HepG2 (cell line): ENCODE measurements around the gene KATNBL1. TPM values are rescaled to one million over a fixed set of nuclear protein-coding genes. Genes with fewer than 3 reads are reported as not detected.

ENCODE experiments used
- BRD4 ChIP-seq: sonication (generic); formaldehyde crosslinking; IDR thresholded peaks from 2 replicates; pipeline ENCODE4 v1.4.0; 2020; ENCODE audit warnings: missing genetic modification reagents
- CREM ChIP-seq, 2 experiments: sonication (generic) in 1 of 2; formaldehyde crosslinking in 1 of 2; IDR thresholded peaks; 2 replicates each; pipeline versions ENCODE4 v1.4.0 to v1.6.1; 2016 to 2020; ENCODE audit warnings: antibody characterized with exemption in 1 of 2, mild to moderate bottlenecking in 1 of 2, missing genetic modification reagents in 1 of 2
- HHEX ChIP-seq: IDR thresholded peaks from 2 replicates; pipeline ENCODE4 v1.6.1; 2016; ENCODE audit warnings: control low read depth
- JUND ChIP-seq: sonication (generic); formaldehyde crosslinking; IDR thresholded peaks from 2 replicates; pipeline ENCODE4 v1.8.0; 2022; ENCODE audit warnings: mild to moderate bottlenecking, missing genetic modification reagents
- KLF6 ChIP-seq: IDR thresholded peaks from 2 replicates; pipeline ENCODE4 v1.8.0; 2016; ENCODE audit warnings: missing biosample characterization, missing genetic modification reagents
- MAFK ChIP-seq, 2 experiments: IDR thresholded peaks in 1 of 2; conservative IDR thresholded peaks in 1 of 2; 2 replicates each; pipeline ENCODE4 v1.6.1; 2011; ENCODE audit warnings: improper control_type of control experiment in 2 of 2, low read length in 2 of 2
- NKX3-1 ChIP-seq: sonication (generic); formaldehyde crosslinking; IDR thresholded peaks from 2 replicates; pipeline ENCODE4 v1.5.0; 2020; ENCODE audit warnings: missing genetic modification reagents
- NR3C1 ChIP-seq: sonication (generic); formaldehyde crosslinking; IDR thresholded peaks from 2 replicates; pipeline ENCODE4 v1.4.0; 2020; ENCODE audit warnings: missing genetic modification reagents
- RNF2 ChIP-seq: fragments of 450-650 bp; conservative IDR thresholded peaks from 2 replicates; pipeline ENCODE4 v1.6.1; 2016; ENCODE audit warnings: low read depth
- SUZ12 ChIP-seq: fragments of 150-350 bp; IDR thresholded peaks from 2 replicates; pipeline ENCODE4 v1.6.1; 2014; ENCODE audit warnings: low read depth, low read length
- TCF7 ChIP-seq: sonication (generic); IDR thresholded peaks from 2 replicates; pipeline ENCODE4 v1.6.1; 2016; ENCODE audit warnings: antibody characterized with exemption, low read depth
- TEAD3 ChIP-seq: optimal IDR thresholded peaks from 2 replicates; pipeline ENCODE3; 2016; ENCODE audit warnings: borderline replicate concordance
- YY1 ChIP-seq: IDR thresholded peaks from 2 replicates; pipeline ENCODE4 v1.6.1; 2011; ENCODE audit warnings: low read length, low read depth, moderate library complexity, mild to moderate bottlenecking; ENCODE audit not compliant: insufficient read depth, insufficient replicate concordance
- ZNF335 ChIP-seq: sonication (generic); formaldehyde crosslinking; IDR thresholded peaks from 2 replicates; pipeline ENCODE4 v1.4.0; 2020; ENCODE audit warnings: missing genetic modification reagents
- ZNF354B ChIP-seq: sonication (generic); formaldehyde crosslinking; IDR thresholded peaks from 2 replicates; pipeline ENCODE4 v1.8.0; 2022; ENCODE audit warnings: mild to moderate bottlenecking, missing genetic modification reagents
- ZNF737 ChIP-seq: sonication (generic); formaldehyde crosslinking; IDR thresholded peaks from 2 replicates; pipeline ENCODE4 v1.5.0; 2020; ENCODE audit warnings: missing genetic modification reagents, mild to moderate bottlenecking, borderline replicate concordance
- polyA plus RNA-seq, 8 experiments: library from polyadenylated mRNA; depleted of rRNA in 3 of 8; stranded (reverse) in 7 of 8; unstranded in 1 of 8; fragments of >200 nt; fragmentation: Illumina TruSeq in 4 of 8; extraction: Trizol in 4 of 8; gene quantifications; 2 replicates each; pipeline versions ENCODE4 v1.2.1 to v1.2.3, GENCODE V29; 2011 to 2016; ENCODE audit warnings: low read depth in 4 of 8, missing spikeins in 1 of 8, mixed read lengths in 1 of 8; ENCODE audit not compliant: insufficient read depth in 1 of 8
- total RNA-seq, 5 experiments: library from RNA; depleted of rRNA; stranded (reverse); fragments of >200 nt; fragmentation: Illumina TruSeq; extraction: Trizol; gene quantifications; 2 replicates each; pipeline ENCODE4 v1.2.3, GENCODE V29; 2016; ENCODE audit warnings: low read depth in 1 of 5
- TF ChIP-seq, protein P1 (sequence below): IDR thresholded peaks from 2 replicates; pipeline ENCODE4 v1.4.0; 2020; ENCODE audit warnings: mild to moderate bottlenecking, missing genetic modification reagents
- TF ChIP-seq, protein P2 (sequence below): sonication (generic); formaldehyde crosslinking; IDR thresholded peaks from 2 replicates; pipeline ENCODE4 v1.9.0; 2022; ENCODE audit warnings: missing genetic modification reagents, mild to moderate bottlenecking, borderline replicate concordance
- TF ChIP-seq, protein P3 (sequence below): sonication (generic); formaldehyde crosslinking; IDR thresholded peaks from 2 replicates; pipeline ENCODE4 v1.4.0; 2020; ENCODE audit warnings: mild to moderate bottlenecking, missing genetic modification reagents
- TF ChIP-seq, protein P4 (sequence below): sonication (generic); formaldehyde crosslinking; IDR thresholded peaks from 2 replicates; pipeline ENCODE4 v1.8.1; 2023; ENCODE audit warnings: mild to moderate bottlenecking, missing genetic modification reagents

Gene KATNBL1
- total and polyA plus RNA-seq, 2 of the 13 experiments (the other 11 are each of a cell fraction or from before 2014, with no cell fraction given) = 23.4 to 42.8 TPM

DNA sequence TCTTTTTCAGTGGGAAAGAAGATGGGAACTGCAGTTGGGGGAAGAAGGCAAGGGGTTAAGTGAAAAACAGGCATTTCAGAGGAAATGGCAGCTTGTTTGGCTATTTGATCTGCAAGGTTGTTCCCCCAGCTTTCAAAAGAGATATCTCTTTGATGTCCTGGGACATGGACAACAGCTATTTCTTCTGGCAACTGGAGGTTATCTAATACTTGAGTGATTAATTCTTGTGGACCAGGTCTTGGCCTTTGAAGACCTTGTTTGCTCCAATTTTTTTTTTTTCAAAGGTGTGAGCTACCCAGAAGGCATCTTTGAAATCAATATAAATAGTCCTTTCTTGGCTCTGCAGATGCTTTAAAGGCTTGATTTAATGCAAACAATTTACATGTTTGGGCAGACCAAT lies 51.5 kb downstream of the KATNBL1 start (continued):
- TF ChIP-seq TEAD3 (CRISPR knock-in tag) = no peak
- TF ChIP-seq SUZ12 = no peak
- TF ChIP-seq ZNF354B (CRISPR knock-in tag) = no peak
- TF ChIP-seq, protein P1, sequence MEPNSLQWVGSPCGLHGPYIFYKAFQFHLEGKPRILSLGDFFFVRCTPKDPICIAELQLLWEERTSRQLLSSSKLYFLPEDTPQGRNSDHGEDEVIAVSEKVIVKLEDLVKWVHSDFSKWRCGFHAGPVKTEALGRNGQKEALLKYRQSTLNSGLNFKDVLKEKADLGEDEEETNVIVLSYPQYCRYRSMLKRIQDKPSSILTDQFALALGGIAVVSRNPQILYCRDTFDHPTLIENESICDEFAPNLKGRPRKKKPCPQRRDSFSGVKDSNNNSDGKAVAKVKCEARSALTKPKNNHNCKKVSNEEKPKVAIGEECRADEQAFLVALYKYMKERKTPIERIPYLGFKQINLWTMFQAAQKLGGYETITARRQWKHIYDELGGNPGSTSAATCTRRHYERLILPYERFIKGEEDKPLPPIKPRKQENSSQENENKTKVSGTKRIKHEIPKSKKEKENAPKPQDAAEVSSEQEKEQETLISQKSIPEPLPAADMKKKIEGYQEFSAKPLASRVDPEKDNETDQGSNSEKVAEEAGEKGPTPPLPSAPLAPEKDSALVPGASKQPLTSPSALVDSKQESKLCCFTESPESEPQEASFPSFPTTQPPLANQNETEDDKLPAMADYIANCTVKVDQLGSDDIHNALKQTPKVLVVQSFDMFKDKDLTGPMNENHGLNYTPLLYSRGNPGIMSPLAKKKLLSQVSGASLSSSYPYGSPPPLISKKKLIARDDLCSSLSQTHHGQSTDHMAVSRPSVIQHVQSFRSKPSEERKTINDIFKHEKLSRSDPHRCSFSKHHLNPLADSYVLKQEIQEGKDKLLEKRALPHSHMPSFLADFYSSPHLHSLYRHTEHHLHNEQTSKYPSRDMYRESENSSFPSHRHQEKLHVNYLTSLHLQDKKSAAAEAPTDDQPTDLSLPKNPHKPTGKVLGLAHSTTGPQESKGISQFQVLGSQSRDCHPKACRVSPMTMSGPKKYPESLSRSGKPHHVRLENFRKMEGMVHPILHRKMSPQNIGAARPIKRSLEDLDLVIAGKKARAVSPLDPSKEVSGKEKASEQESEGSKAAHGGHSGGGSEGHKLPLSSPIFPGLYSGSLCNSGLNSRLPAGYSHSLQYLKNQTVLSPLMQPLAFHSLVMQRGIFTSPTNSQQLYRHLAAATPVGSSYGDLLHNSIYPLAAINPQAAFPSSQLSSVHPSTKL = no peak
- no peak for TF ChIP-seq JUND (CRISPR knock-in tag)
- no peak for TF ChIP-seq ZNF737 (CRISPR knock-in tag)
- TF ChIP-seq, protein P2, sequence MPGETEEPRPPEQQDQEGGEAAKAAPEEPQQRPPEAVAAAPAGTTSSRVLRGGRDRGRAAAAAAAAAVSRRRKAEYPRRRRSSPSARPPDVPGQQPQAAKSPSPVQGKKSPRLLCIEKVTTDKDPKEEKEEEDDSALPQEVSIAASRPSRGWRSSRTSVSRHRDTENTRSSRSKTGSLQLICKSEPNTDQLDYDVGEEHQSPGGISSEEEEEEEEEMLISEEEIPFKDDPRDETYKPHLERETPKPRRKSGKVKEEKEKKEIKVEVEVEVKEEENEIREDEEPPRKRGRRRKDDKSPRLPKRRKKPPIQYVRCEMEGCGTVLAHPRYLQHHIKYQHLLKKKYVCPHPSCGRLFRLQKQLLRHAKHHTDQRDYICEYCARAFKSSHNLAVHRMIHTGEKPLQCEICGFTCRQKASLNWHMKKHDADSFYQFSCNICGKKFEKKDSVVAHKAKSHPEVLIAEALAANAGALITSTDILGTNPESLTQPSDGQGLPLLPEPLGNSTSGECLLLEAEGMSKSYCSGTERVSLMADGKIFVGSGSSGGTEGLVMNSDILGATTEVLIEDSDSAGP (CRISPR knock-in tag) = no peak
- no peak for TF ChIP-seq BRD4 (CRISPR knock-in tag)
- TF ChIP-seq, protein P3, sequence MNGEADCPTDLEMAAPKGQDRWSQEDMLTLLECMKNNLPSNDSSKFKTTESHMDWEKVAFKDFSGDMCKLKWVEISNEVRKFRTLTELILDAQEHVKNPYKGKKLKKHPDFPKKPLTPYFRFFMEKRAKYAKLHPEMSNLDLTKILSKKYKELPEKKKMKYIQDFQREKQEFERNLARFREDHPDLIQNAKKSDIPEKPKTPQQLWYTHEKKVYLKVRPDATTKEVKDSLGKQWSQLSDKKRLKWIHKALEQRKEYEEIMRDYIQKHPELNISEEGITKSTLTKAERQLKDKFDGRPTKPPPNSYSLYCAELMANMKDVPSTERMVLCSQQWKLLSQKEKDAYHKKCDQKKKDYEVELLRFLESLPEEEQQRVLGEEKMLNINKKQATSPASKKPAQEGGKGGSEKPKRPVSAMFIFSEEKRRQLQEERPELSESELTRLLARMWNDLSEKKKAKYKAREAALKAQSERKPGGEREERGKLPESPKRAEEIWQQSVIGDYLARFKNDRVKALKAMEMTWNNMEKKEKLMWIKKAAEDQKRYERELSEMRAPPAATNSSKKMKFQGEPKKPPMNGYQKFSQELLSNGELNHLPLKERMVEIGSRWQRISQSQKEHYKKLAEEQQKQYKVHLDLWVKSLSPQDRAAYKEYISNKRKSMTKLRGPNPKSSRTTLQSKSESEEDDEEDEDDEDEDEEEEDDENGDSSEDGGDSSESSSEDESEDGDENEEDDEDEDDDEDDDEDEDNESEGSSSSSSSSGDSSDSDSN = no peak
- TF ChIP-seq, protein P4, sequence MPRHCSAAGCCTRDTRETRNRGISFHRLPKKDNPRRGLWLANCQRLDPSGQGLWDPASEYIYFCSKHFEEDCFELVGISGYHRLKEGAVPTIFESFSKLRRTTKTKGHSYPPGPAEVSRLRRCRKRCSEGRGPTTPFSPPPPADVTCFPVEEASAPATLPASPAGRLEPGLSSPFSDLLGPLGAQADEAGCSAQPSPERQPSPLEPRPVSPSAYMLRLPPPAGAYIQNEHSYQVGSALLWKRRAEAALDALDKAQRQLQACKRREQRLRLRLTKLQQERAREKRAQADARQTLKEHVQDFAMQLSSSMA = no peak
- TF ChIP-seq MAFK (conservative IDR thresholded peaks at IDR 0.05 in 1 of 2, IDR thresholded peaks at IDR 0.05 in 1 of 2; ENCODE audit: low read length in 2 of 2) = no peak
- TF ChIP-seq RNF2 = no peak
- TF ChIP-seq KLF6 = no peak
- TF ChIP-seq NR3C1 = no peak
- TF ChIP-seq ZNF335 (CRISPR knock-in tag) = no peak
- no peak for TF ChIP-seq HHEX (CRISPR knock-in tag)
- TF ChIP-seq TCF7 = peak; percentile 84
- no peak for TF ChIP-seq YY1
- TF ChIP-seq CREM (IDR thresholded peaks at IDR 0.05) = peak; percentile 38; the same call in 1 of the 2 replicates
- no peak for TF ChIP-seq CREM (CRISPR knock-in tag; IDR thresholded peaks at IDR 0.05)
- TF ChIP-seq NKX3-1 (CRISPR knock-in tag) = no peak
- TF ChIP-seq, all 625 proteins: peak for 12
